Endodermal cell (in vitro differentiated cells): ENCODE results near the gene PIM3. TPM values are rescaled to one million over a fixed set of nuclear protein-coding genes. Genes with fewer than 3 reads are reported as not detected.

Experiments used
- DNase-seq: peaks from one replicate; pipeline ENCODE4 v3.0.0-alpha.2; 2017
- H3K27ac ChIP-seq: 2 replicates; pipeline ENCODE4 v1.5.1; 2013; ENCODE audit warnings: mild to moderate bottlenecking, low read depth, low read length, moderate library complexity
- H3K27me3 ChIP-seq: 2 replicates; pipeline ENCODE4 v1.6.1; 2013; ENCODE audit warnings: mild to moderate bottlenecking, low read length, moderate library complexity; ENCODE audit not compliant: insufficient read depth, control insufficient read depth, poor library complexity, severe bottlenecking
- H3K36me3 ChIP-seq: 2 replicates; pipeline ENCODE4 v1.7.0; 2013; ENCODE audit warnings: mild to moderate bottlenecking, low read length, moderate library complexity; ENCODE audit not compliant: control insufficient read depth, insufficient read depth
- H3K4me1 ChIP-seq: one replicate; pipeline ENCODE4 v1.7.0; 2013; ENCODE audit warnings: low read length; ENCODE audit not compliant: control insufficient read depth, insufficient read depth
- H3K4me3 ChIP-seq: 2 replicates; pipeline ENCODE4 v1.5.1; 2013; ENCODE audit warnings: mild to moderate bottlenecking, low read length, moderate library complexity
- H3K9ac ChIP-seq: 2 replicates; pipeline ENCODE4 v1.6.1; 2013; ENCODE audit warnings: mild to moderate bottlenecking, low read length, moderate library complexity; ENCODE audit not compliant: poor library complexity, severe bottlenecking; ENCODE audit errors: extremely low read depth
- H3K9me3 ChIP-seq: 2 replicates; pipeline ENCODE4 v1.6.1; 2013; ENCODE audit warnings: mild to moderate bottlenecking, low read length, moderate library complexity; ENCODE audit not compliant: control insufficient read depth
- H3K27ac Mint-ChIP-seq: 2 replicates; pipeline ENCODE4 v1.8.0; 2020; ENCODE audit warnings: mixed read lengths
- H3K27me3 Mint-ChIP-seq: 2 replicates; pipeline ENCODE4 v1.8.0; 2021; ENCODE audit warnings: mild to moderate bottlenecking, mixed read lengths; ENCODE audit not compliant: insufficient read depth
- H3K36me3 Mint-ChIP-seq: 2 replicates; pipeline ENCODE4 v1.8.0; 2020; ENCODE audit warnings: low read depth, mixed read lengths
- H3K4me1 Mint-ChIP-seq: 2 replicates; pipeline ENCODE4 v1.8.0; 2020; ENCODE audit warnings: mixed read lengths
- H3K4me3 Mint-ChIP-seq: 2 replicates; pipeline ENCODE4 v1.8.0; 2020; ENCODE audit warnings: mild to moderate bottlenecking, moderate library complexity, mixed read lengths
- H3K9me3 Mint-ChIP-seq: 2 replicates; pipeline ENCODE4 v1.8.0; 2020; ENCODE audit warnings: mild to moderate bottlenecking, mixed read lengths
- CTCF ChIP-seq: fragments of 200-600 bp; sonication (generic); conservative IDR thresholded peaks from 2 replicates; pipeline ENCODE4 v1.5.0; 2021; ENCODE audit warnings: antibody characterized with exemption, mild to moderate bottlenecking
- WGBS, 2 experiments: methylation state at CpG; one replicate each; pipeline versions ENCODE4 v1.1.5 to v1.1.7; 2013; ENCODE audit warnings: missing lambda C conversion rate in 2 of 2, mixed read lengths in 1 of 2; ENCODE audit not compliant: insufficient coverage in 1 of 2, insufficient read length in 1 of 2; 5-methylcytosine and 5-hydroxymethylcytosine counted together
- total RNA-seq, 2 donors: library from RNA; stranded (reverse); fragmentation: NEBNext Ultra II Directional in 1 of 2; extraction: Animal tissue kit (Norgen Biotek cat#: 25700) in 1 of 2; gene quantifications; 2 replicates in 1 of 2; 3 replicates in 1 of 2; pipeline ENCODE4 v1.2.1, GENCODE V29; 2021

The PIM3 gene
- total RNA-seq, 2 donors from 2014 or later, result 31.5 to 36.6 TPM

DNA sequence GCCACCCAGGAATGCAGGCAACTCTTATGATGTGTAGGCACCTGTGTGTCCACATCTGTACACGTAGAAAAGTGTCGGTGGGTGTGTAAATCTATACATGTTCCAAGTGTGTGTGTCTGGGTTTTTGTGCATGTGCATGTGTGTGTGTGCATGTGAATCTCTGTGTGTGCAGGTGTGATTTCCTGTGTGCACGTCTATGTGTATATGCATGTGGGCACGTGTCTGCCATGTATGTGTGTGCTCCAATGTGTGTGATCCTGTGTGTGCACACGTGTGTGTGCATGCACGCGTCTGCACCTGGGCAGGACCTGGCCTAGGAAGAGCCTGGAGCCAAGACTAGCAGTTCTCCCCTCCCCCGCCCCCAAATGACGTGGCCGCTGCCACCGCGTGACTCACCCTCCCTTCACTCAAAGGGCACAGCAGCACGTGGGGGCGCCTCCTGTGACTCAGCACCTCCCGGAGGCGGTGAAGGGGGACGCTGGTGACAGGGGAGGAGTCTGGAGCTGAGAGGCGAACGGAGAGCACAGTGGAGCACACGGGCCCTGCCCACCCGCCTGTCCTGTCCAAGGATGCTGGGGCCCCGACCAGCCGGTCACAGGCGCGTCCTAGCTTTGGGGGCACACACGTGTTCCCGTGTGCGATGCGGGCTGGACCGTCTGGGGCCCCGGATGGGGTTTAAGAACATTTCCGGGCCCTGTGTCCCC, 10.1 kb downstream of the PIM3 start:
- Mint-ChIP-seq H3K4me1 (peaks cover 4% of the 10 kb centered on the region), H3K27ac (peak overlapping the region; percentile 59), H3K27me3 (peaks cover 8% of the 10 kb centered on the region), H3K9me3 (no peaks in the 10 kb centered on the region), H3K4me3 (peak overlapping the region; percentile 48), H3K36me3 (no peaks in the 10 kb centered on the region)
- H3K27ac ChIP-seq, result no peak overlapping the region
- H3K27me3 ChIP-seq, result peaks cover 35% of the 10 kb centered on the region
- H3K9me3 ChIP-seq, result no peaks in the 10 kb centered on the region
- H3K4me1 ChIP-seq, result no peaks in the 10 kb centered on the region
- 35 to 68% methylated on average over 5 to 32 of the region's 32 CpGs for WGBS, 2 experiments
- no peak for TF ChIP-seq CTCF
- peak; percentile 94 for DNase-seq
- H3K9ac ChIP-seq, result no peak overlapping the region
- no peaks in the 10 kb centered on the region for H3K36me3 ChIP-seq
- no peak overlapping the region for H3K4me3 ChIP-seq

DNA sequence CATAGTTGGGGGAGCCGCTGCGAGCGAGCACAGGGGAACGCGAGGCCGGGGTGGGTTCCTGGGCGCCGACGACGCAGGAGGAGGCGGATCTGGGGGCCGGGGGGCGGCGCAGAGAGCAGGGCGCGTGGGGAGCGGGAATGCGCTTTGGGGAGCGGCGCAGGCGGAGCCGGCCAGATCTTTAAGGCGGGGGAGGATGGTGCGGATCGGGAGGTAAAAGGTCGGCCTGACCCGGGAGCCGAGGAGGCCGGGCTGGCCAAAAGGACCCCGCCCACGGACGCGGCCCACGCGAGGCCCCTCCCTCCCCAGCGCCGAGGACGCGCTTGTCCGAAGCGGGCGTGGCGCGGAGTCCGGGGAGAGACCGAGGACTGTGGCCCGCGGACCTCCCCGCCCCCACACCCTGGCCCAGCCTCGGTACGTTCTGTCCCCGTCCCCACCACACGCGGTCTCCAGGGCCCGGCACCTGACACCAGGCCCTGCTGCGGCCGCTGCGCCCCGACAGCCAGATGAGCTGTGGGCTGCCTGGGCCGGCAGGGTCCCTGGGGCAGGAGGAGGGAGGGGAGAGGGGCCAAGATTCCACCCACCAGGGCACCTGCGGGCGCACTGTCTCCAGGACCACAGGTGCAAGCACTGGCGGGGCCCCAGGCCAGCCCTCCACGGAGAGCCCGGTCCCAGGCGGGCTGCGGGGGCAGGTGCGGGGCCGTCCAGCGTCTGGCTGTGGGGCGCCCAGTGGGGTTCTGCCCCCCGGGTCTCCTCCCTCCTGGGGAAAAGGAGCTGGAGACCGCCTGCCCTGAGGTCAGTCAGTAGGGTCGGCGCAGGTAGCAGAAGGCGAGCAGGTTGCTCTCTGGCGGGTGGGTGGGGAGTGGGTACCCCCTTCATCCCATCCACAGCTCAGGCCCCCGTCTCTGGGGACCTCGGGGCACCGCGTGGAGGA, 10.9 kb downstream of the PIM3 start:
- H3K27me3 Mint-ChIP-seq, result peaks cover 8% of the 10 kb centered on the region
- peaks cover 4% of the 10 kb centered on the region for H3K4me1 Mint-ChIP-seq
- no peak for TF ChIP-seq CTCF
- no peak overlapping the region for H3K4me3 ChIP-seq
- peak; percentile 77 for DNase-seq
- no peaks in the 10 kb centered on the region for H3K4me1 ChIP-seq
- no peak overlapping the region for H3K27ac ChIP-seq
- H3K36me3 Mint-ChIP-seq, result no peaks in the 10 kb centered on the region
- no peak overlapping the region for H3K9ac ChIP-seq
- H3K9me3 Mint-ChIP-seq, result no peaks in the 10 kb centered on the region
- no peak overlapping the region for H3K27ac Mint-ChIP-seq
- 20 to 24% methylated on average over 5 to 81 of the region's 81 CpGs for WGBS, 2 experiments
- peaks cover 35% of the 10 kb centered on the region for H3K27me3 ChIP-seq
- no peaks in the 10 kb centered on the region for H3K36me3 ChIP-seq
- H3K4me3 Mint-ChIP-seq, result peak overlapping the region; percentile 48
- H3K9me3 ChIP-seq, result no peaks in the 10 kb centered on the region

GRCh38 chr22:49972163-49973017, 11.8 kb downstream of the PIM3 start:
- Histone ChIP-seq H3K9ac (no peak overlapping the region), H3K36me3 (no peaks in the 10 kb centered on the region), H3K27ac (no peak overlapping the region), H3K4me3 (no peak overlapping the region), H3K9me3 (no peaks in the 10 kb centered on the region), H3K4me1 (no peaks in the 10 kb centered on the region), H3K27me3 (peaks cover 35% of the 10 kb centered on the region)
- WGBS, 2 experiments, result 70 to 83% methylated on average over 5 to 43 of the region's 45 CpGs
- no peak overlapping the region for H3K4me3 Mint-ChIP-seq
- peaks cover 4% of the 10 kb centered on the region for H3K4me1 Mint-ChIP-seq
- no peaks in the 10 kb centered on the region for H3K9me3 Mint-ChIP-seq
- peak; percentile 49 for DNase-seq
- no peaks in the 10 kb centered on the region for H3K36me3 Mint-ChIP-seq
- no peak overlapping the region for H3K27ac Mint-ChIP-seq
- H3K27me3 Mint-ChIP-seq, result peaks cover 8% of the 10 kb centered on the region
- TF ChIP-seq CTCF, result no peak
